Stromal cell of bone marrow (primary cell): Measurements from ENCODE around the gene ARL13B.
"Not testable (repeated sequence)": the region's sequence is repeated elsewhere in the genome, so short reads cannot be mapped to it uniquely, and the experiment has no call there.

Experiments used
- DNase-seq: peaks from one replicate; pipeline ENCODE4 v3.0.0-alpha.2; 2012; ENCODE audit warnings: low read depth

ARL13B gene

GRCh38 chr3:94063496-94064119 lies 83.7 kb downstream of the ARL13B start:
- no peak for DNase-seq

GRCh38 chr3:94064243-94064860 lies 84.4 kb downstream of the ARL13B start:
- DNase-seq = no peak

DNA sequence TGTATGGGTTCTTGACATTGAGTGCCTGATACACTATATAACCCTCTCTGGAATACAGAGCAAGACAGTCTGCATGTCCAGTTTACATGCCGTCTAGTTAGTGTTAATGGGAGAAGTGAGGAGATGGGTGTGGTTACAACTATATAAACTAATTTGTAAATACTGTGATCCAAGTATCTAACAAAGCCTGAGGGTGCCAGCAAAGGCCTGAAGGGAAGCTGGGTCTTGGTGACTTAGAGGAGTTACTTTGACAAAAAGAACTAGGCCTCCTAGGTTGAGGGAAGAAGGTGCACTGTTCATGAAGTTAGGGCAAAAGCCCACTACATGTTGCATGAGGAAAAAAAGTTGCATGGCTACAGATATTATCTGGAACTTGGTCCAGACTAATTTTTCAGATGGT lies 85.2 kb downstream of the ARL13B start:
- DNase-seq = no peak

- DNase-seq = no peak
Observed at GRCh38 chr3:94065819-94066480, 86.0 kb downstream of the ARL13B start.

- no peak for DNase-seq
Observed at GRCh38 chr3:94066506-94067500, 86.8 kb downstream of the ARL13B start.

DNA sequence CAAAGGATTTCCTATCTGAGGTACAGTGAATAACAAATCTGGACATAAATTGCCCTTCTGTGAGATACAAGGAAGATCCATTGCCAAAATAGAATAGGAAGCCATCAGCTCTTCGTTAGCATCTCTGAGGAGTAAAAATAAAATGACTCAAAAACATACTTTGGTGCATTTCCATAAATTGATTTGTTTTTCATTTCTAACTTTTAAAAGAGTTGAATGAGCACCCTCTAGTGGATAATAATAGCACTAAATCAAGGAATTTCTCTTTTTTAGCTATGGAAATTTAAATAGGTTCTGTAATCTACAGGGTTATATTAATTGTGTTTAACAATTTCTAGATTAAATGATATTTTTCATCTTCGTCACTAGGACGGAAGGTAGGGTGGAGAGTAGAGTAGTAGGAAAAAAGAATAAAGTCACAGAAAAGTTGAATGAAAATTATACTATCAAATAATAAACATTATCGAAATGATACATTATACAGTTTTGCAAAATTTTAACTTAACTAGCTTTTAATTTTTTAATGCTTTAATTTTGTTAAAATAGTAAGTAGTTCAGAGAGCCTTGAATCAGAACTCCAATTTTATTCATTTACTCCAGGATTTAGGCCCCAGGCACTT lies 89.3 kb downstream of the ARL13B start:
- peak; percentile 25 for DNase-seq

DNA sequence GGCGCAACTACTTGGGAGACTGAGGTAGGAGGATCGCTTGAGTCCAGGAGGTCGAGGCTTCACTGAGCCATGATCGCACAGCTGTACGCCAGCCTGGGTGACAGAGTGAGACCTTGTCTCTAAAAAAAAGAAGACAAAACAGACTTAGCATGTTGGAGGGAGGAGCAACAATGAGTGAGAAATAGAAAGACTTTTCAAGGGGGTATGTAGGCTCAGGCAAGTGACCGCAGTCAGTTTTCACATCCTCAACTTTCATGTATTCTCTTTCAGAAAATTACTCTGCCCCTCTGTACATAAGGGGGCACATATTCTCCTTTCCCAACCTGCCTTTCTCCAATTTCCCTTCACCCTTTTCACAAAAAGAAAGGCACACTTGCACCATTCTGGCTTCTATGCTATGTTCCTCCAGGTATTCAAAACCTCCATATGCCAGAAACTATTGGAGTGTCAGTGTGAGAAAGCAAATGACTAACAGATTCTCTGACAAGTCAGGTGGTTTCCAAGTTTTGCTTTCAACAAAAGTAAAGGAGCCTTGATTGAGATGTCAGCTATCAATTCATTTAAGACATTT lies 90.5 kb downstream of the ARL13B start:
- no peak for DNase-seq

DNA sequence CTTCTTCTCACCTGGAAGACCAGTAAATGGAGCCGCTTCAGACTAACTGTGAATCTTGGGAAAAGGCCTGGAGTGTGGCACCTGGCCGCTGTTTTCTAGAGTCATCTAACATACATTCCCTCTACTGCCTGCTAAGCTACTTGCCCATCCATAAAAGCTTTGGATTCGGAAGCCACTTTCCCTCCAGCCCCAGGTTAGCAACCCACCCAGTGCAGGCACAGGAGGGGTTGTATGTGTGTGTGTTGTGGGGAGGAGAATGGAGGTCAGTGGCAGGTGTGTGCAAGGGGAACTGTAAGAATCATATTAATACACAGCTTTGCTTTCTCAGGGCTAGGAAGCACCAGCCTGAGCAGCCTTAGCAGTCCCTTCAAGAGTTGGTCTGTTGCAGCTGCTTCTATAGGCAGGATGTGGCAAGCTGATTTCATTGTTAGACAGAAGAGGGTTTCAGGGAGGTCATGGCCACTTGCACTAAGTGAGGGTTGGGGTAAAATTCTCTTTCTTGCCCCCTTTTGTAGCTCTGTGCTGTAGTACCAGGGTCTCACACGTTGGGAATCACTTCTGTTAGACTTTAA lies 91.8 kb downstream of the ARL13B start:
- no peak for DNase-seq

GRCh38 chr3:94076055-94076454 lies 96.1 kb downstream of the ARL13B start:
- DNase-seq = no peak

- not testable (repeated sequence) for DNase-seq
Observed at GRCh38 chr3:94080552-94080951, 100.6 kb downstream of the ARL13B start.

- DNase-seq = no peak
Observed at GRCh38 chr3:94081884-94082283, 101.9 kb downstream of the ARL13B start.

GRCh38 chr3:94082391-94082937 lies 102.5 kb downstream of the ARL13B start:
- DNase-seq = no peak

DNA sequence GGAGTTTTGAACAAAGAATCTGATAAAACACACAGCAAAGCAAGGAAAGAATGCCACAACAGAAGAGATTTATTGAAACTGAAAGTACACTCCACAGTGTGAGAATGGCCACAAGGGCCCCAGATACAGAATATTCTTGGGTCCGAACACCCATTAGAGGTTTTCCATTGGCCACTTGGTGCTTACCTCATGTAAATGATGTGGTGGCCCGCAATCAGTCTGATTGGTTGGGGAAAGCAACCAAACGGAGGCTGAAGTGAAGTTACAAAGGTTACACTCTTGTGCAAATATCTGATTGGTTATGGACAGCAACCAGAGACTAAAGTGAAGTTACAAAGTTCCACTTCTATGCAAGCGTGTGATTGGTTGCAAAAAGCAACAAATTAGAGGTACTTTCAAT lies 103.3 kb downstream of the ARL13B start:
- DNase-seq = no peak

DNA sequence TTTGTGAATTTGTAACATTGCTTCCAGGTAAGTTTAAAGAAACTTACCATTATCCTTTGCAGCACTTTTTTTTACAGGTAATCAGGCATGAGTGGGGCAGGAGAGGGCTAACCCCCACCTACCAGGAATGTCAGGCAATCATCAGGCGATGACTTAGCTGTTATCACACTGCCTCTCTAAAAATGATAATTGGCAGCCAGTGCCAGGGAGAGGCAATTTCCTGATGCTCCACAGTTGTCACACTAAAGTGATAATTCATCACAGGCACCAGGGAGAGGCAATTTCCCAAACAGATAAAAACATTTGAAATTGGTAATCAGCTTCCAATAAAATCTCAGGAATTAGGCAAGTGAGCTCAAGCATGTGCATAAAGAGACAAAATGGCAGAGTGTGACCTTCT lies 109.2 kb downstream of the ARL13B start:
- DNase-seq = no peak

- DNase-seq = no peak
Observed at GRCh38 chr3:94092086-94092485, 112.1 kb downstream of the ARL13B start.

GRCh38 chr3:94093151-94093550 lies 113.2 kb downstream of the ARL13B start:
- DNase-seq = no peak

GRCh38 chr3:94095111-94095510 lies 115.2 kb downstream of the ARL13B start:
- no peak for DNase-seq

GRCh38 chr3:94098452-94098851 lies 118.5 kb downstream of the ARL13B start:
- no peak for DNase-seq

GRCh38 chr3:94099311-94099710 lies 119.4 kb downstream of the ARL13B start:
- no peak for DNase-seq

GRCh38 chr3:94101860-94102259 lies 121.9 kb downstream of the ARL13B start:
- no peak for DNase-seq
